Neural progenitor cell (in vitro differentiated cells): ENCODE results near the gene TMEM74B. TPM values are rescaled to one million over a fixed set of nuclear protein-coding genes. Genes with fewer than 3 reads are reported as not detected.

Experiments used
- DNase-seq: peaks from one replicate; pipeline ENCODE4 v3.0.0-alpha.2; 2016; ENCODE audit warnings: low spot score
- H2AFZ ChIP-seq: fragments of 200-600 bp; sonication (generic); replicated peaks from 2 replicates; pipeline ENCODE4 v1.6.1; 2016; ENCODE audit warnings: antibody characterized with exemption
- H3F3A ChIP-seq: fragments of 200-600 bp; sonication (generic); 2 replicates; pipeline ENCODE4 v1.6.1; 2016; ENCODE audit warnings: antibody characterized with exemption, low read depth
- H3K27ac ChIP-seq: fragments of 200-600 bp; sonication (generic); 2 replicates; pipeline ENCODE4 v1.5.1; 2016; ENCODE audit warnings: mild to moderate bottlenecking
- H3K27me3 ChIP-seq: fragments of 200-600 bp; sonication (generic); 2 replicates; pipeline ENCODE4 v1.6.1; 2016; ENCODE audit warnings: mild to moderate bottlenecking, moderate library complexity
- H3K36me3 ChIP-seq: fragments of 200-600 bp; sonication (generic); 2 replicates; pipeline ENCODE4 v1.5.1; 2016
- H3K4me1 ChIP-seq: fragments of 200-600 bp; sonication (generic); 2 replicates; pipeline ENCODE4 v1.6.1; 2016; ENCODE audit warnings: mixed run types
- H3K4me2 ChIP-seq: fragments of 200-600 bp; sonication (generic); 2 replicates; pipeline ENCODE4 v1.6.1; 2016
- H3K4me3 ChIP-seq: fragments of 200-600 bp; sonication (generic); 2 replicates; pipeline ENCODE4 v1.5.1; 2016
- H3K79me2 ChIP-seq: fragments of 200-600 bp; sonication (generic); 2 replicates; pipeline ENCODE4 v1.6.1; 2016; ENCODE audit warnings: low read depth
- H3K9ac ChIP-seq: fragments of 200-600 bp; sonication (generic); 2 replicates; pipeline ENCODE4 v1.6.1; 2016
- H3K9me3 ChIP-seq: fragments of 200-600 bp; sonication (generic); 2 replicates; pipeline ENCODE4 v1.5.1; 2016; ENCODE audit warnings: low read depth
- H4K20me1 ChIP-seq: fragments of 200-600 bp; sonication (generic); 2 replicates; pipeline ENCODE4 v1.6.1; 2016; ENCODE audit warnings: low read depth
- H3K27ac Mint-ChIP-seq: 3 replicates; pipeline ENCODE4 v1.8.0; 2021; ENCODE audit warnings: mixed read lengths
- H3K27me3 Mint-ChIP-seq: 2 replicates; pipeline ENCODE4 v1.8.0; 2022; ENCODE audit warnings: low read depth, mild to moderate bottlenecking, inconsistent platforms, moderate library complexity, mixed read lengths; ENCODE audit not compliant: insufficient read depth
- H3K36me3 Mint-ChIP-seq: 3 replicates; pipeline ENCODE4 v1.8.0; 2021; ENCODE audit warnings: mixed read lengths
- H3K4me1 Mint-ChIP-seq: 3 replicates; pipeline ENCODE4 v1.8.0; 2021; ENCODE audit warnings: mixed read lengths
- H3K4me3 Mint-ChIP-seq: 3 replicates; pipeline ENCODE4 v1.8.0; 2021; ENCODE audit warnings: mild to moderate bottlenecking, moderate library complexity, mixed read lengths
- H3K9me3 Mint-ChIP-seq: 3 replicates; pipeline ENCODE4 v1.8.0; 2020; ENCODE audit warnings: mixed read lengths
- CTCF ChIP-seq: fragments of 200-600 bp; sonication (generic); IDR thresholded peaks from 2 replicates; pipeline ENCODE4 v1.5.1; 2017; ENCODE audit warnings: antibody characterized with exemption, mild to moderate bottlenecking
- EZH2 ChIP-seq: fragments of 200-600 bp; sonication (generic); IDR thresholded peaks from 2 replicates; pipeline ENCODE4 v1.6.1; 2017; ENCODE audit warnings: antibody characterized with exemption, mild to moderate bottlenecking, moderate library complexity
- EZH2phosphoT487 ChIP-seq: fragments of 200-600 bp; sonication (generic); IDR thresholded peaks from 2 replicates; pipeline ENCODE4 v1.6.1; 2017; ENCODE audit warnings: antibody characterized with exemption
- total RNA-seq: library from RNA; depleted of rRNA; stranded (reverse); fragments of >200 nt; gene quantifications from 2 replicates; pipeline ENCODE4 v1.2.3, GENCODE V29; 2015; ENCODE audit warnings: low replicate concordance

Gene TMEM74B
- total RNA-seq, 1 donor from 2014 or later = 2.5 TPM

DNA sequence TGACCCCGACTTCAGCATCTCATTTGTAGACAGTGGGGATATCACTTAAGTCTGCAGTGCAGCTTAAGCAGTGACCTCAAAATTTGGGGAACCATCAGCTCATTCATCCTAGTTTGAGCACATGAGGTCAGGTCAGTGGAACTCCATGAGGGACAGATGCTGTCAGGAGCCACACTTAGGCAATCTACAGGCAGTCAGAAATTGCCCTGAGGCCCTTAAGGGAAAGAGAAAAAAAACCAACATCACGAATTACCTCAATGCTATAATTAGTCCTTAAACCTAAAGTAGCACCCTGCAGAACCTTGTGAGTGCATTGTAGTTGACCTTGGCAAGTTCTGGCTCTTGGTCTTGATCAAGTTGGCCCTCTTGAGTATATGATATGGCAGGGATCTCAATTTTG is 21.1 kb downstream of the TMEM74B start:
- Mint-ChIP-seq H3K36me3 (peaks cover 33% of the 10 kb centered on the region), H3K27ac (no peak overlapping the region), H3K27me3 (no peaks in the 10 kb centered on the region), H3K4me1 (no peaks in the 10 kb centered on the region), H3K9me3 (no peaks in the 10 kb centered on the region), H3K4me3 (no peak overlapping the region)
- peaks cover 11% of the 10 kb centered on the region for H4K20me1 ChIP-seq
- no peak for TF ChIP-seq EZH2
- no peak for TF ChIP-seq CTCF
- no peak for TF ChIP-seq EZH2phosphoT487
- no peak overlapping the region for H3K4me2 ChIP-seq
- no peaks in the 10 kb centered on the region for H3F3A ChIP-seq
- no peak overlapping the region for H3K27ac ChIP-seq
- H3K4me3 ChIP-seq = no peak overlapping the region
- DNase-seq = no peak
- no peaks in the 10 kb centered on the region for H3K27me3 ChIP-seq
- no peaks in the 10 kb centered on the region for H3K36me3 ChIP-seq
- H3K4me1 ChIP-seq = no peaks in the 10 kb centered on the region
- H2AFZ ChIP-seq = no peak overlapping the region
- H3K9me3 ChIP-seq = no peaks in the 10 kb centered on the region
- H3K9ac ChIP-seq = no peak overlapping the region
- H3K79me2 ChIP-seq = no peaks in the 10 kb centered on the region

GRCh38 chr20:1163105-1163504 is 21.7 kb downstream of the TMEM74B start:
- Histone ChIP-seq H3K36me3 (no peaks in the 10 kb centered on the region), H3K4me3 (no peak overlapping the region), H3K27me3 (no peaks in the 10 kb centered on the region), H3K9ac (no peak overlapping the region), H2AFZ (no peak overlapping the region), H3K79me2 (no peaks in the 10 kb centered on the region), H4K20me1 (peaks cover 11% of the 10 kb centered on the region), H3K9me3 (no peaks in the 10 kb centered on the region), H3K27ac (no peak overlapping the region), H3K4me2 (no peak overlapping the region), H3F3A (no peaks in the 10 kb centered on the region), H3K4me1 (no peaks in the 10 kb centered on the region)
- Mint-ChIP-seq H3K27ac (no peak overlapping the region), H3K4me1 (no peaks in the 10 kb centered on the region), H3K4me3 (no peak overlapping the region), H3K9me3 (no peaks in the 10 kb centered on the region), H3K27me3 (no peaks in the 10 kb centered on the region), H3K36me3 (peaks cover 28% of the 10 kb centered on the region)
- TF ChIP-seq CTCF (no peak), EZH2phosphoT487 (no peak), EZH2 (no peak)
- DNase-seq = no peak

GRCh38 chr20:1160991-1161390 is 23.8 kb downstream of the TMEM74B start:
- no peaks in the 10 kb centered on the region for H3K4me1 ChIP-seq
- Mint-ChIP-seq H3K36me3 (peaks cover 19% of the 10 kb centered on the region), H3K4me3 (no peak overlapping the region), H3K27ac (no peak overlapping the region), H3K4me1 (no peaks in the 10 kb centered on the region), H3K27me3 (no peaks in the 10 kb centered on the region), H3K9me3 (no peaks in the 10 kb centered on the region)
- DNase-seq = no peak
- H3K27ac ChIP-seq = no peak overlapping the region
- peaks cover 11% of the 10 kb centered on the region for H4K20me1 ChIP-seq
- H3K4me3 ChIP-seq = no peak overlapping the region
- no peaks in the 10 kb centered on the region for H3F3A ChIP-seq
- no peak overlapping the region for H3K4me2 ChIP-seq
- H3K79me2 ChIP-seq = no peaks in the 10 kb centered on the region
- no peak overlapping the region for H2AFZ ChIP-seq
- H3K27me3 ChIP-seq = no peaks in the 10 kb centered on the region
- no peak overlapping the region for H3K9ac ChIP-seq
- H3K36me3 ChIP-seq = no peaks in the 10 kb centered on the region
- no peaks in the 10 kb centered on the region for H3K9me3 ChIP-seq
- no peak for TF ChIP-seq EZH2phosphoT487
- no peak for TF ChIP-seq CTCF
- no peak for TF ChIP-seq EZH2
